ENCODE data around the gene ZNF324B.

DNA sequence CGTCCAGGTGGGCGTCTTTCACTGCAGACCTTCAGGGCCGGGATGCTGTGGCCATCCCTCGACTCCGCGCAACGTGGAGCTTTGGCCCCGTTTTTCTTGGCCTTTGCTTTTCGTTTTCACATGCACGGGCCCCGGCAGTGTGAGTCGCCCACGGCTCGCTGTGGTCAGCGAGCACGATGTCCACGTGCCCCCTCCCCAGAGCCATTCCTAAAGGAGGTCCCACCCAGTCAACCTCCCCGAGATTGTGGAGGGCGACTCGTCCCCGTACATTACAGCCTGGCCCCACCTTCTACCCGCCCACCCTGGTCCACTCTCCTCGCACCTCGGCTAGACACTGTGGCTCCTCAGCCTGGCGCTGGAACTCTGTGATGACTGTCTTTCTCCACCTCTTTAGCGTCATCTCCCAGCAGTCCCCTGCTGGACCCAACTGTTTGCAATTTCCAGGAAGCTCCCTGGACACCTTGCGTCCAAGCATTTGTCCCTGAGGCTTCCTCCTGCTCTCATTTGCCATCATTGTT is 25.1 kb downstream of the ZNF324B start:
- TF ChIP-seq CTCF (tag by site-specific recombination; IDR thresholded peaks at IDR 0.05) (no peak), ZBTB49 (tag by site-specific recombination; IDR thresholded peaks at IDR 0.05; ENCODE audit: low read depth) (no peak), ZNF658 (tag by site-specific recombination; IDR thresholded peaks at IDR 0.05) (no peak), ZNF555 (tag by site-specific recombination; conservative IDR thresholded peaks at IDR 0.05) (no peak), SP2 (tag by site-specific recombination; IDR thresholded peaks at IDR 0.05) (no peak), ZBTB21 (tag by site-specific recombination; IDR thresholded peaks at IDR 0.05) (no peak), ZNF624 (tag by site-specific recombination; IDR thresholded peaks at IDR 0.05) (no peak), ZNF175 (tag by site-specific recombination; IDR thresholded peaks at IDR 0.05) (no peak), ZNF121 (tag by site-specific recombination; IDR thresholded peaks at IDR 0.05) (no peak), ZNF768 (tag by site-specific recombination; IDR thresholded peaks at IDR 0.05) (no peak), ZNF660 (tag by site-specific recombination; IDR thresholded peaks at IDR 0.05) (no peak)
- TF ChIP-seq, protein P1, sequence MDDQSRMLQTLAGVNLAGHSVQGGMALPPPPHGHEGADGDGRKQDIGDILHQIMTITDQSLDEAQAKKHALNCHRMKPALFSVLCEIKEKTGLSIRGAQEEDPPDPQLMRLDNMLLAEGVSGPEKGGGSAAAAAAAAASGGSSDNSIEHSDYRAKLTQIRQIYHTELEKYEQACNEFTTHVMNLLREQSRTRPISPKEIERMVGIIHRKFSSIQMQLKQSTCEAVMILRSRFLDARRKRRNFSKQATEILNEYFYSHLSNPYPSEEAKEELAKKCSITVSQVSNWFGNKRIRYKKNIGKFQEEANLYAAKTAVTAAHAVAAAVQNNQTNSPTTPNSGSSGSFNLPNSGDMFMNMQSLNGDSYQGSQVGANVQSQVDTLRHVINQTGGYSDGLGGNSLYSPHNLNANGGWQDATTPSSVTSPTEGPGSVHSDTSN (CRISPR knock-in tag; IDR thresholded peaks at IDR 0.05) = no peak
- TF ChIP-seq, protein P2, sequence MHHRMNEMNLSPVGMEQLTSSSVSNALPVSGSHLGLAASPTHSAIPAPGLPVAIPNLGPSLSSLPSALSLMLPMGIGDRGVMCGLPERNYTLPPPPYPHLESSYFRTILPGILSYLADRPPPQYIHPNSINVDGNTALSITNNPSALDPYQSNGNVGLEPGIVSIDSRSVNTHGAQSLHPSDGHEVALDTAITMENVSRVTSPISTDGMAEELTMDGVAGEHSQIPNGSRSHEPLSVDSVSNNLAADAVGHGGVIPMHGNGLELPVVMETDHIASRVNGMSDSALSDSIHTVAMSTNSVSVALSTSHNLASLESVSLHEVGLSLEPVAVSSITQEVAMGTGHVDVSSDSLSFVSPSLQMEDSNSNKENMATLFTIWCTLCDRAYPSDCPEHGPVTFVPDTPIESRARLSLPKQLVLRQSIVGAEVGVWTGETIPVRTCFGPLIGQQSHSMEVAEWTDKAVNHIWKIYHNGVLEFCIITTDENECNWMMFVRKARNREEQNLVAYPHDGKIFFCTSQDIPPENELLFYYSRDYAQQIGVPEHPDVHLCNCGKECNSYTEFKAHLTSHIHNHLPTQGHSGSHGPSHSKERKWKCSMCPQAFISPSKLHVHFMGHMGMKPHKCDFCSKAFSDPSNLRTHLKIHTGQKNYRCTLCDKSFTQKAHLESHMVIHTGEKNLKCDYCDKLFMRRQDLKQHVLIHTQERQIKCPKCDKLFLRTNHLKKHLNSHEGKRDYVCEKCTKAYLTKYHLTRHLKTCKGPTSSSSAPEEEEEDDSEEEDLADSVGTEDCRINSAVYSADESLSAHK (tag by site-specific recombination; IDR thresholded peaks at IDR 0.05) = no peak

Data from HEK293 (cell line).